Thoracic aorta (tissue), 2 donors: ENCODE measurements around the gene DAGLB. TPM values are rescaled to one million over a fixed set of nuclear protein-coding genes. Genes with fewer than 3 reads are reported as not detected.

ENCODE experiments used
- ATAC-seq: fragments of 150-250 bp; one replicate; pipeline ENCODE4 v1.8.0; 2017; ENCODE audit warnings: low read depth; ENCODE audit not compliant: insufficient number of reproducible peaks, low FRiP score
- DNase-seq: peaks from one replicate; pipeline ENCODE4 v3.0.0-alpha.2; 2020; ENCODE audit warnings: low spot score
- H3K27ac ChIP-seq, 2 donors: fragments of 200-600 bp; sonication (generic); 1 replicate in 1 of 2; 2 replicates in 1 of 2; pipeline ENCODE4 v1.5.1; 2016; ENCODE audit warnings: mild to moderate bottlenecking in 2 of 2, moderate library complexity in 2 of 2
- H3K27me3 ChIP-seq: fragments of 200-600 bp; sonication (generic); replicated peaks from 2 replicates; pipeline ENCODE4 v1.6.0; 2016; ENCODE audit warnings: mild to moderate bottlenecking; ENCODE audit not compliant: insufficient read depth
- H3K36me3 ChIP-seq: fragments of 200-600 bp; sonication (generic); one replicate; pipeline ENCODE4 v1.5.1; 2016
- H3K4me1 ChIP-seq, 2 donors: fragments of 200-600 bp; sonication (generic); 1 replicate in 1 of 2; 2 replicates in 1 of 2; pipeline versions ENCODE4 v1.5.1 to v1.6.0; 2016; ENCODE audit warnings: low read depth in 2 of 2, mild to moderate bottlenecking in 1 of 2; ENCODE audit not compliant: control insufficient read depth in 1 of 2
- H3K4me3 ChIP-seq: fragments of 200-600 bp; sonication (generic); 2 replicates; pipeline ENCODE4 v1.5.1; 2016; ENCODE audit warnings: mild to moderate bottlenecking
- H3K9me3 ChIP-seq: fragments of 200-600 bp; sonication (generic); 2 replicates; pipeline ENCODE4 v1.5.1; 2016
- total RNA-seq, 2 donors: library from RNA; depleted of rRNA; stranded (reverse); fragments of >200 nt; gene quantifications; one replicate each; pipeline versions ENCODE4 v1.1.0 to v1.2.3, GENCODE V29; 2016
- TF ChIP-seq, protein P1 (sequence below): fragments of 200-600 bp; sonication (generic); IDR thresholded peaks from one replicate; pipeline ENCODE4 v1.5.1; 2019; ENCODE audit warnings: antibody characterized with exemption

DAGLB gene
- total RNA-seq, 2 donors from 2014 or later: 16.5 to 28.6 TPM

GRCh38 chr7:6407434-6407833 lies 40.3 kb downstream of the DAGLB start:
- Histone ChIP-seq H3K4me1 (no peaks in the 10 kb centered on the region), H3K9me3 (no peaks in the 10 kb centered on the region), H3K27me3 (no peaks in the 10 kb centered on the region), H3K4me3 (no peak overlapping the region), H3K27ac (no peak overlapping the region), H3K36me3 (peaks cover 72% of the 10 kb centered on the region)
- TF ChIP-seq, protein P1, sequence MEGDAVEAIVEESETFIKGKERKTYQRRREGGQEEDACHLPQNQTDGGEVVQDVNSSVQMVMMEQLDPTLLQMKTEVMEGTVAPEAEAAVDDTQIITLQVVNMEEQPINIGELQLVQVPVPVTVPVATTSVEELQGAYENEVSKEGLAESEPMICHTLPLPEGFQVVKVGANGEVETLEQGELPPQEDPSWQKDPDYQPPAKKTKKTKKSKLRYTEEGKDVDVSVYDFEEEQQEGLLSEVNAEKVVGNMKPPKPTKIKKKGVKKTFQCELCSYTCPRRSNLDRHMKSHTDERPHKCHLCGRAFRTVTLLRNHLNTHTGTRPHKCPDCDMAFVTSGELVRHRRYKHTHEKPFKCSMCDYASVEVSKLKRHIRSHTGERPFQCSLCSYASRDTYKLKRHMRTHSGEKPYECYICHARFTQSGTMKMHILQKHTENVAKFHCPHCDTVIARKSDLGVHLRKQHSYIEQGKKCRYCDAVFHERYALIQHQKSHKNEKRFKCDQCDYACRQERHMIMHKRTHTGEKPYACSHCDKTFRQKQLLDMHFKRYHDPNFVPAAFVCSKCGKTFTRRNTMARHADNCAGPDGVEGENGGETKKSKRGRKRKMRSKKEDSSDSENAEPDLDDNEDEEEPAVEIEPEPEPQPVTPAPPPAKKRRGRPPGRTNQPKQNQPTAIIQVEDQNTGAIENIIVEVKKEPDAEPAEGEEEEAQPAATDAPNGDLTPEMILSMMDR: no peak
- ATAC-seq: no peak
- no peak for DNase-seq

DNA sequence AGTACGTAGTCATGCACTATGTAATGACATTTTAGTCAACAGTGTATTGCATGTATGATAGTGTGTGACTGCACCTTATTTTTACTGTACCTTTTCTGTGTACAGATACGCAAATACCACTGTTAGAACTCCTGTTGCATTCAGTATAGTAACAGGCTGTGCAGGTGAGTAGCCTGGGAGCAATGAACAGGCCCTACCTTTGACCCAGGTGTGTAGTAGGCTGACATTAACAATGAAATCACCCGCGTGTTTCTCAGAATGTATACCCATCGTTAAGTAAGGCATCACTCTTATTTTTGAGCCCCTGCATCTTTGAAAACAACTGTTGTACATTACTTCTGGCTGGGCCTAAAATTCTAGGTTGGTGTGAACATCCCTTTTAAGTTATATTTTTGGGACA lies 41.6 kb downstream of the DAGLB start:
- ATAC-seq: no peak

GRCh38 chr7:6403907-6404306 lies 43.8 kb downstream of the DAGLB start:
- ATAC-seq (no peak), DNase-seq (no peak)
- H3K27me3 ChIP-seq: no peaks in the 10 kb centered on the region
- no peaks in the 10 kb centered on the region for H3K9me3 ChIP-seq
- peaks cover 14 to 17% of the 10 kb centered on the region in 2 donors for H3K4me1 ChIP-seq
- peaks cover 53% of the 10 kb centered on the region for H3K36me3 ChIP-seq
- no peak overlapping the region for H3K27ac ChIP-seq
- TF ChIP-seq, protein P1: no peak
- no peak overlapping the region for H3K4me3 ChIP-seq

More for the DNA sequence above, 41.6 kb downstream of the DAGLB start:
- no peak for DNase-seq
- Histone ChIP-seq H3K36me3 (peaks cover 69% of the 10 kb centered on the region), H3K27ac (no peak overlapping the region), H3K4me3 (no peak overlapping the region), H3K27me3 (no peaks in the 10 kb centered on the region), H3K9me3 (no peaks in the 10 kb centered on the region), H3K4me1 (no peaks in the 10 kb centered on the region)
- TF ChIP-seq, protein P1: no peak

DNA sequence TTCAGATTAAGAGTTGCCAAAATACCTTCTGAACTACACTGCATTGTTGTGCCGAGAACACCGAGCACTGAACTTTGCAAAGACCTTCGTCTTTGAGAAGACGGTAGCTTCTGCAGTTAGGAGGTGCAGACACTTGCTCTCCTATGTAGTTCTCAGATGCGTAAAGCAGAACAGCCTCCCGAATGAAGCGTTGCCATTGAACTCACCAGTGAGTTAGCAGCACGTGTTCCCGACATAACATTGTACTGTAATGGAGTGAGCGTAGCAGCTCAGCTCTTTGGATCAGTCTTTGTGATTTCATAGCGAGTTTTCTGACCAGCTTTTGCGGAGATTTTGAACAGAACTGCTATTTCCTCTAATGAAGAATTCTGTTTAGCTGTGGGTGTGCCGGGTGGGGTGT lies 45.0 kb downstream of the DAGLB start:
- Histone ChIP-seq H3K9me3 (no peaks in the 10 kb centered on the region), H3K27ac (no peak overlapping the region), H3K4me1 (peaks cover 26 to 28% of the 10 kb centered on the region in 2 donors), H3K4me3 (no peak overlapping the region), H3K27me3 (no peaks in the 10 kb centered on the region), H3K36me3 (peaks cover 42% of the 10 kb centered on the region)
- TF ChIP-seq, protein P1: no peak
- DNase-seq (no peak), ATAC-seq (no peak)

DNA sequence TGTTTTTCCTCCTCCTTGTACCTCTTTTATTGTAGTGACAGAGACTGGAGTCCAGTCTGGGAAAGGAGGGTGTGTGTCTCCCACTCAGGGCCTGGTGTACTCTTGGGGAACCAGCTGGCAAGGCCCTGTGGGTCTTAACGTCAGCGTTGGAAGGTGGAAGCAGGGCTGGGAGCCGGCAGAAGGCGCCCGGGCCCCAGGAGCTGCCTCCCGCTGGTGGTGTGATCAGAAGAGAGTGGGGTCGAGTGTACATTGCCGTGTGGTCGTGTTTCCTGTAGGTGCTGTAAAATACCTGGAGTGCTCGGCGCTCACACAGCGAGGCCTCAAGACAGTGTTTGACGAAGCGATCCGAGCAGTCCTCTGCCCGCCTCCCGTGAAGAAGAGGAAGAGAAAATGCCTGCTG lies 45.7 kb downstream of the DAGLB start:
- Histone ChIP-seq H3K4me1 (peaks cover 28 to 34% of the 10 kb centered on the region in 2 donors), H3K36me3 (peaks cover 36% of the 10 kb centered on the region)

More for the DNA sequence above, 45.7 kb downstream of the DAGLB start:
- Histone ChIP-seq H3K4me3 (no peak overlapping the region), H3K9me3 (no peaks in the 10 kb centered on the region), H3K27ac (no peak overlapping the region), H3K27me3 (no peaks in the 10 kb centered on the region)
- DNase-seq: no peak
- ATAC-seq: no peak
- TF ChIP-seq, protein P1: no peak
